Measurements from ENCODE around the gene NLRC5.
"Not testable (repeated sequence)": the region's sequence is repeated elsewhere in the genome, so short reads cannot be mapped to it uniquely, and the experiment has no call there.

Gene NLRC5

GRCh38 chr16:56973294-56973689, 16.1 kb upstream of the NLRC5 start:
- DNase-seq (ENCODE audit: low spot score), result no peak
- CTCF ChIA-PET, result no interaction called here
- no peak for TF ChIP-seq CTCF (conservative IDR thresholded peaks at IDR 0.05; ENCODE audit: low read depth)
- POLR2A ChIA-PET (ENCODE audit: low non-redundant PET), result no interaction called here
- no peak overlapping the region for H3K27ac ChIP-seq

GRCh38 chr16:56973899-56974298, 15.5 kb upstream of the NLRC5 start:
- POLR2A ChIA-PET (ENCODE audit: low non-redundant PET); DNase-seq (ENCODE audit: low spot score); H3K27ac ChIP-seq; CTCF ChIA-PET: not testable (repeated sequence)

GRCh38 chr16:56974549-56975300, 14.6 kb upstream of the NLRC5 start:
- CTCF ChIA-PET, result no interaction called here
- POLR2A ChIA-PET (ENCODE audit: low non-redundant PET), result no interaction called here
- no peak for DNase-seq (ENCODE audit: low spot score)
- no peak overlapping the region for H3K27ac ChIP-seq
- TF ChIP-seq CTCF (conservative IDR thresholded peaks at IDR 0.05; ENCODE audit: low read depth), result no peak

DNA sequence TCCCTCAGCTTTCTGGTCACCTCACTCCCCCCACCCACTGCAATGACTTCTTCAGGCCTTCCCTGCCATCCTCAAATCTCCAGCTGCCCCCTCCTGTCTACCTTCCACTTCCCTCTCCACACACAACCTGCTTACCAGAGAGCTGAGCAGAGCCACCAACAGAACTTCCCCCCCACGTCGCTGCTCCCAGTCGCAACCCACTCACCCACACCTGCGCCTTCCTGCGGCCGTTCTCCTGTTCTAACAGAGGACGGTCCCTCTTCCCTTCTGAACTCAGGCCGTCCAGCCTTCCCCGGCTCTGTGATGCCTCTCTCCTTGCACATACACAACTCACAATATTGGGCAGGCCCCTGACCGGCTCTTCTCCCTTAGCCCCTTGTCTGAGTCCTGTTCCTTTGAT, 13.6 kb upstream of the NLRC5 start:
- ChIA-PET CTCF (interaction anchor here (0.6 kb wide), 1 partner anchor 16 kb away, joined by 3 read pairs; no protein-coding TSS in a partner anchor), POLR2A (ENCODE audit: low non-redundant PET) (no interaction called here)

GRCh38 chr16:56977216-56977615, 12.1 kb upstream of the NLRC5 start:
- H3K27ac ChIP-seq, result no peak overlapping the region
- no peak for DNase-seq (ENCODE audit: low spot score)
- ChIA-PET CTCF (no interaction called here), POLR2A (ENCODE audit: low non-redundant PET) (no interaction called here)
- TF ChIP-seq CTCF (conservative IDR thresholded peaks at IDR 0.05; ENCODE audit: low read depth), result no peak

More for the DNA sequence above, 13.6 kb upstream of the NLRC5 start:
- H3K27ac ChIP-seq, result no peak overlapping the region
- DNase-seq (ENCODE audit: low spot score), result no peak
- no peak for TF ChIP-seq CTCF (conservative IDR thresholded peaks at IDR 0.05; ENCODE audit: low read depth)

DNA sequence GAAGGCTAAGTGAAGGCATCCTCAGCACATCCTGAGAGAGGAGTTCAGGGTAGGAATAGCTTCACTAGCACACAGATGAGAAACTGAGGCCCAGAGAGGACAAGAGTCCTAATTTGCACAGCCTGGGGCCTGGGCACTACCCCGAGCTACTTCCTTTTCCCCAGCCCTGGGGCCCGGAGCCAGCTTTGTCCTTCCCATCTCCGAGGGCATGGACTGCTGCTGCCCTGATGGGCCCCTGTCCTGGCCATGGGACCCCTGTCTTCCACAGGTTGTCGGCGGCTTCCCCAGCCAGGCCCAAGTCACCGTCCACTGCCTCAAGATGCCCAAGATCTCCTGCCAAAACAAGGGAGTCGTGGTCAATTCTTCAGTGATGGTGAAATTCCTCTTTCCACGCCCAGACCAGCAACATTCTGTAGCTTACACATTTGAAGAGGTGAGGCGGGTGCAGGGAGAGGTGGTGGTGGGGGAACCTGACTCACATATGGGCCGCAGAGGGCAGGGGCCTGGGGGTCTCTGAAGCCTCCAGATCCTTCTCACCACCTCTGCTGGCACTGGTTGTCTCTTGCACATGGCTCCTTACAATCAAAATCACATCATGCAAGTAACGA, 11.4 kb upstream of the NLRC5 start:
- DNase-seq (ENCODE audit: low spot score), result no peak
- ChIA-PET POLR2A (ENCODE audit: low non-redundant PET) (no interaction called here), CTCF (interaction anchor here (0.7 to 0.9 kb wide), 2 partner anchors 12 to 19 kb away, joined by 3 to 5 read pairs; no protein-coding TSS in a partner anchor)
- no peak overlapping the region for H3K27ac ChIP-seq
- no peak for TF ChIP-seq CTCF (conservative IDR thresholded peaks at IDR 0.05; ENCODE audit: low read depth)

DNA sequence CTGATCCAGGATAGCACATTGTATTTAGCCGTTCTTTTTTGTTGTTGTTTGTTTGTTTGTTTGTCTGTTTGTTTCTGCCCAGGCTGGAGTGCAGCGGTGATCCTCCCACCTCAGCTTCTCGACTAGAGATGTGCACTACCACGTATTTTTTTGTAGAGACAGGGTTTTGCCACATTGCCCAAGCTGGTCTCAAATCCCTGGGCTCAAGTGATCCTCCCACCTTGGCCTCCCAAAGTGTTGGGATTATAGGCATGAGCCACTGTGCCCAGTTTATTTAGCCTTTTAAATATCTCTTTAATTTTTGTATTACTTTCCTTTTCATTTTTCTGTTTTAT, 9.2 kb upstream of the NLRC5 start:
- no peak overlapping the region for H3K27ac ChIP-seq
- CTCF ChIA-PET, result no interaction called here

More for the DNA sequence above, 9.2 kb upstream of the NLRC5 start:
- no peak for TF ChIP-seq CTCF (conservative IDR thresholded peaks at IDR 0.05; ENCODE audit: low read depth)
- POLR2A ChIA-PET (ENCODE audit: low non-redundant PET), result no interaction called here
- no peak for DNase-seq (ENCODE audit: low spot score)
